HL-60 (cell line): ENCODE measurements around the gene WDR17.

ENCODE experiments used
- DNase-seq, 2 experiments: peaks; one replicate each; pipeline ENCODE4 v3.0.0-alpha.2; 2010 to 2020; ENCODE audit warnings: low read depth in 1 of 2, low spot score in 1 of 2
- H3K27ac ChIP-seq: fragments of 250-450 bp; sonication (Bioruptor Pico); replicated peaks from 2 replicates; pipeline ENCODE4 v1.5.1; 2020; ENCODE audit warnings: mild to moderate bottlenecking, moderate library complexity
- H3K27me3 ChIP-seq: fragments of 250-450 bp; sonication (Bioruptor Pico); 2 replicates; pipeline ENCODE4 v1.5.1; 2021; ENCODE audit warnings: mild to moderate bottlenecking, moderate library complexity; ENCODE audit not compliant: insufficient read depth, poor library complexity, severe bottlenecking
- H3K4me3 ChIP-seq: replicated peaks from 2 replicates; pipeline ENCODE4 v1.5.1; 2011; ENCODE audit warnings: mild to moderate bottlenecking, control low read depth, low read length; ENCODE audit not compliant: insufficient read depth
- CTCF ChIP-seq: IDR thresholded peaks from one replicate; pipeline ENCODE4 v1.5.1; 2011; ENCODE audit warnings: low read length, control low read depth, inconsistent platforms; ENCODE audit not compliant: insufficient read depth
- GABPA ChIP-seq: IDR thresholded peaks from 2 replicates; pipeline ENCODE4 v1.6.1; 2012; ENCODE audit warnings: low read depth
- POLR2AphosphoS5 ChIP-seq: IDR thresholded peaks from 2 replicates; pipeline ENCODE4 v1.6.1; 2012; ENCODE audit warnings: low read depth
- REST ChIP-seq: IDR thresholded peaks from 2 replicates; pipeline ENCODE4 v1.6.1; 2012; ENCODE audit warnings: low read depth; ENCODE audit not compliant: insufficient replicate concordance
- SPI1 ChIP-seq: IDR thresholded peaks from 2 replicates; pipeline ENCODE4 v1.6.1; 2012; ENCODE audit warnings: low read depth, mild to moderate bottlenecking, borderline replicate concordance

Gene WDR17

DNA sequence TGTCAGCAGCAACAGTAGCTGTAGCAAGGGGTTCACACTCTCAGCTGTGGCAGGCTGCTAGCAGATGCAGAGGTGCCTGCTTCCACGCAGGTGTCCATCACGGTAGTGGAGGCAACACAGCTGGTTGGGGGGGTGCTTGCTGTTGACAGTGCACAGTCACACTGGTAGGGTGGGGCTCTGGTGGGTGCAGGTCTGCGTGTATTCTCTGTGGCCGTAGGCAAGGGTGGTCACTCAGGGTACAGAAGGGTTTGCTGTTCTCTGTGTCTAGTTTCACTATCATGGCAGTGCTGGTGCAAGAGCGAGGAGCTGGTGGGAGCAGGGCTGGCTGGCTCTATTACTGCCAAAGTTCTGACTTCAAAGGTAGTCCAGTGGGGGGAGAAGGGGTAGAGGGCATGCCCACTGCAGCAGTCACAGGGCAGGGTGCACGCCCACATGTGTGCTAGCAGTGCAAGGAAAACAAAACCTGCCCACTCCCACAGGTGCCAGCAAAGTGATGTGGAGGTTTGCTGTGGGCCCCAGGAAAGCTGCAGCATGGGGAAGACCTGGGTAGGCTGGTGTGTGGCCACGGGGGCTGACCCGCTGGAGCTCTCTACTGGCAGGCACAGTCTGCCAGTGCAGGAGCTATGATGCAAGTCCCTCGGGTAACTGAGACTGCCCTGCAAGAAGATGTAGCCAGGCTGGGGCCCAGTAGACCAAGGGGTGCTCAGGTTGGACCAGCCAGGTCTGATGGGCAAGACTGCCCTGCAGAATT lies 21.6 kb upstream of the WDR17 start:
- H3K27me3 ChIP-seq, result no peaks in the 10 kb centered on the region

GRCh38 chr4:176044589-176044951 lies 21.1 kb upstream of the WDR17 start:
- Histone ChIP-seq H3K4me3 (no peak overlapping the region), H3K27me3 (no peaks in the 10 kb centered on the region), H3K27ac (no peak overlapping the region)
- no peak for DNase-seq
- no peak for TF ChIP-seq SPI1
- TF ChIP-seq GABPA, result no peak
- no peak for TF ChIP-seq CTCF
- TF ChIP-seq POLR2AphosphoS5, result no peak
- no peak for TF ChIP-seq REST

More for the DNA sequence above, 21.6 kb upstream of the WDR17 start:
- TF ChIP-seq POLR2AphosphoS5, result no peak
- H3K27ac ChIP-seq, result no peak overlapping the region
- H3K4me3 ChIP-seq, result no peak overlapping the region
- no peak for DNase-seq

GRCh38 chr4:176048631-176049030 lies 17.0 kb upstream of the WDR17 start:
- DNase-seq, result no peak
- TF ChIP-seq POLR2AphosphoS5 (no peak), REST (no peak)
- H3K27me3 ChIP-seq, result no peaks in the 10 kb centered on the region
- no peak overlapping the region for H3K4me3 ChIP-seq
- H3K27ac ChIP-seq, result no peak overlapping the region

GRCh38 chr4:176052744-176053143 lies 12.9 kb upstream of the WDR17 start:
- Histone ChIP-seq H3K27me3 (no peaks in the 10 kb centered on the region), H3K27ac (no peak overlapping the region), H3K4me3 (no peak overlapping the region)
- DNase-seq, result no peak
- TF ChIP-seq POLR2AphosphoS5, result no peak
- TF ChIP-seq REST, result no peak

DNA sequence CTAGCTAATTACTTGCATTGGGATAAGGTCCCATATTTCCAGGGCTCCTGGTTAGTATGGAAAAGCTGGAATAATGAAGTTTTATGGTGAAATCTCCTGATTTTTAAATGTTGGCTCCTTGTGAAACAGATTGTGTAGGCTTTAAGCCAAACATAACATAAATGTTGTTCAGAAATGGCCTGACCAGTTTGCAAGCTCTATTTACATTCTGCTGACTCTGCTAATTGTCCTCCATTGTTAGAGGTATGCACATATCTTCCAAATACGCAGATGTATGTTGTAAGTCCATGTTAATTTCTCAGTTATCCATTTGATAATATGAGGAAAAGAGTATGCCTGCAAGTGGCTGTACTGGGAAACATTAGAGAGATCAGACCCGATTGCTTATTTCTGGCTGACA lies 11.9 kb upstream of the WDR17 start:
- no peak for TF ChIP-seq POLR2AphosphoS5
- TF ChIP-seq REST, result no peak
- TF ChIP-seq GABPA, result no peak
- TF ChIP-seq CTCF, result no peak
- no peak for TF ChIP-seq SPI1
- H3K4me3 ChIP-seq, result no peak overlapping the region
- no peak overlapping the region for H3K27ac ChIP-seq
- H3K27me3 ChIP-seq, result no peaks in the 10 kb centered on the region
- DNase-seq, result no peak
